Measurements from ENCODE around the gene GTF2H3.
A peak's percentile ranks its signal among the peaks of the same experiment; 100 is the strongest.
"Not testable (repeated sequence)": the region's sequence is repeated elsewhere in the genome, so short reads cannot be mapped to it uniquely, and the experiment has no call there.

GTF2H3 gene

GRCh38 chr12:123633379-123634141 is at the start of gene GTF2H3, which contains the start of gene EIF2B1:
GTF2H3 (plus strand) TSS chr12:123633829; CDS start chr12:123633860, 31 bp downstream.
EIF2B1 (minus strand) TSS chr12:123633686; CDS start chr12:123633557, 129 bp downstream.
- peak; percentile 92 for DNase-seq (ENCODE audit: low read depth, low spot score)

- no peak for DNase-seq (ENCODE audit: low read depth, low spot score)
Measured at GRCh38 chr12:123591702-123592481, 41.7 kb upstream of the GTF2H3 start.

GRCh38 chr12:123595729-123596128 is 37.9 kb upstream of the GTF2H3 start:
- no peak for DNase-seq (ENCODE audit: low read depth, low spot score)

- DNase-seq (ENCODE audit: low read depth, low spot score) = no peak
Measured at GRCh38 chr12:123597100-123597499, 36.5 kb upstream of the GTF2H3 start.

GRCh38 chr12:123598522-123598921 is 35.1 kb upstream of the GTF2H3 start:
- DNase-seq (ENCODE audit: low read depth, low spot score) = no peak

- DNase-seq (ENCODE audit: low read depth, low spot score) = no peak
Measured at GRCh38 chr12:123599310-123599709, 34.3 kb upstream of the GTF2H3 start.

GRCh38 chr12:123599721-123600120 is 33.9 kb upstream of the GTF2H3 start:
- no peak for DNase-seq (ENCODE audit: low read depth, low spot score)

- no peak for DNase-seq (ENCODE audit: low read depth, low spot score)
Measured at GRCh38 chr12:123601602-123602489, 31.8 kb upstream of the GTF2H3 start, which contains the start of gene DDX55. DDX55 (plus strand) TSS chr12:123602099; CDS start chr12:123602149, 50 bp downstream.

- no peak for DNase-seq (ENCODE audit: low read depth, low spot score)
Measured at GRCh38 chr12:123602651-123603195, 30.9 kb upstream of the GTF2H3 start.

- DNase-seq (ENCODE audit: low read depth, low spot score) = not testable (repeated sequence)
Measured at GRCh38 chr12:123603495-123603894, 30.1 kb upstream of the GTF2H3 start.

- no peak for DNase-seq (ENCODE audit: low read depth, low spot score)
Measured at GRCh38 chr12:123607756-123608155, 25.9 kb upstream of the GTF2H3 start.

- no peak for DNase-seq (ENCODE audit: low read depth, low spot score)
Measured at GRCh38 chr12:123608182-123608581, 25.4 kb upstream of the GTF2H3 start.

GRCh38 chr12:123614110-123614509 is 19.5 kb upstream of the GTF2H3 start:
- DNase-seq (ENCODE audit: low read depth, low spot score) = no peak

- DNase-seq (ENCODE audit: low read depth, low spot score) = no peak
Measured at GRCh38 chr12:123614531-123614930, 19.1 kb upstream of the GTF2H3 start.

- no peak for DNase-seq (ENCODE audit: low read depth, low spot score)
Measured at GRCh38 chr12:123617144-123617543, 16.5 kb upstream of the GTF2H3 start.

- DNase-seq (ENCODE audit: low read depth, low spot score) = no peak
Measured at GRCh38 chr12:123617580-123617979, 16.0 kb upstream of the GTF2H3 start.

GRCh38 chr12:123621101-123621500 is 12.5 kb upstream of the GTF2H3 start:
- DNase-seq (ENCODE audit: low read depth, low spot score) = no peak

- DNase-seq (ENCODE audit: low read depth, low spot score) = no peak
Measured at GRCh38 chr12:123621619-123622530, 11.8 kb upstream of the GTF2H3 start.

- no peak for DNase-seq (ENCODE audit: low read depth, low spot score)
Measured at GRCh38 chr12:123634142-123634561, 523 bp downstream of the GTF2H3 start.

GRCh38 chr12:123643911-123644310 is 10.3 kb downstream of the GTF2H3 start:
- DNase-seq (ENCODE audit: low read depth, low spot score) = no peak
